Subcutaneous adipose tissue (tissue), 4 donors: ENCODE measurements around the gene SEC23IP. TPM values are rescaled to one million over a fixed set of nuclear protein-coding genes. Genes with fewer than 3 reads are reported as not detected.

ENCODE experiments used
- total RNA-seq, 4 donors: library from RNA; depleted of rRNA; stranded (reverse); fragments of >200 nt; gene quantifications; one replicate each; pipeline ENCODE4 v1.1.0, GENCODE V29; 2016
- TF ChIP-seq, protein P1 (sequence below): fragments of 450-650 bp; IDR thresholded peaks from one replicate; pipeline ENCODE4 v1.5.1; 2016; ENCODE audit warnings: low read depth, mild to moderate bottlenecking, control low read depth, antibody characterized with exemption, moderate library complexity

Gene SEC23IP
- 10 to 100 TPM; 12.8 to 33.9 (median 26.8) TPM for total RNA-seq

GRCh38 chr10:119892188-119893065, at the start of gene SEC23IP:
Gene SEC23IP (plus strand): TSS chr10:119892730. CDS start chr10:119892783, 53 bp downstream.
- TF ChIP-seq, protein P1, sequence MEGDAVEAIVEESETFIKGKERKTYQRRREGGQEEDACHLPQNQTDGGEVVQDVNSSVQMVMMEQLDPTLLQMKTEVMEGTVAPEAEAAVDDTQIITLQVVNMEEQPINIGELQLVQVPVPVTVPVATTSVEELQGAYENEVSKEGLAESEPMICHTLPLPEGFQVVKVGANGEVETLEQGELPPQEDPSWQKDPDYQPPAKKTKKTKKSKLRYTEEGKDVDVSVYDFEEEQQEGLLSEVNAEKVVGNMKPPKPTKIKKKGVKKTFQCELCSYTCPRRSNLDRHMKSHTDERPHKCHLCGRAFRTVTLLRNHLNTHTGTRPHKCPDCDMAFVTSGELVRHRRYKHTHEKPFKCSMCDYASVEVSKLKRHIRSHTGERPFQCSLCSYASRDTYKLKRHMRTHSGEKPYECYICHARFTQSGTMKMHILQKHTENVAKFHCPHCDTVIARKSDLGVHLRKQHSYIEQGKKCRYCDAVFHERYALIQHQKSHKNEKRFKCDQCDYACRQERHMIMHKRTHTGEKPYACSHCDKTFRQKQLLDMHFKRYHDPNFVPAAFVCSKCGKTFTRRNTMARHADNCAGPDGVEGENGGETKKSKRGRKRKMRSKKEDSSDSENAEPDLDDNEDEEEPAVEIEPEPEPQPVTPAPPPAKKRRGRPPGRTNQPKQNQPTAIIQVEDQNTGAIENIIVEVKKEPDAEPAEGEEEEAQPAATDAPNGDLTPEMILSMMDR = no peak

DNA sequence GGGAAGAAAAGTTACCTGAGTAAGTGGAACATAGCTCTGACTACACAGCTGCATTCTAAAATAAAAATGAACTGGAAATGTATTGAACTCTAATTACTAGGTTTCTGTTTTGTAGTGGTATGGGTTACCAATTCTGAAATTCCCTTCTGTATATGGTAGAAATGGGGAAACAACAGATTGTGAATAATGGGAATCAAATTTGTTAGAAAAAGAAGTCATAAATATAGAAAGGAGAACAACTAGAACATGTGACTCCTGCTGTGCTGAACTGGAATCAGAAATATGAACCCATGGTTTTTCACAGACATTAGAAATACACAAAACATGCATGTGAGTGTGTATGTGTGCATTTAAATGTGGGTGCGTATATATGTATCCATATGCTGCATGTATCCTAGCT, 46.9 kb upstream of the SEC23IP start:
- TF ChIP-seq, protein P1 = no peak

DNA sequence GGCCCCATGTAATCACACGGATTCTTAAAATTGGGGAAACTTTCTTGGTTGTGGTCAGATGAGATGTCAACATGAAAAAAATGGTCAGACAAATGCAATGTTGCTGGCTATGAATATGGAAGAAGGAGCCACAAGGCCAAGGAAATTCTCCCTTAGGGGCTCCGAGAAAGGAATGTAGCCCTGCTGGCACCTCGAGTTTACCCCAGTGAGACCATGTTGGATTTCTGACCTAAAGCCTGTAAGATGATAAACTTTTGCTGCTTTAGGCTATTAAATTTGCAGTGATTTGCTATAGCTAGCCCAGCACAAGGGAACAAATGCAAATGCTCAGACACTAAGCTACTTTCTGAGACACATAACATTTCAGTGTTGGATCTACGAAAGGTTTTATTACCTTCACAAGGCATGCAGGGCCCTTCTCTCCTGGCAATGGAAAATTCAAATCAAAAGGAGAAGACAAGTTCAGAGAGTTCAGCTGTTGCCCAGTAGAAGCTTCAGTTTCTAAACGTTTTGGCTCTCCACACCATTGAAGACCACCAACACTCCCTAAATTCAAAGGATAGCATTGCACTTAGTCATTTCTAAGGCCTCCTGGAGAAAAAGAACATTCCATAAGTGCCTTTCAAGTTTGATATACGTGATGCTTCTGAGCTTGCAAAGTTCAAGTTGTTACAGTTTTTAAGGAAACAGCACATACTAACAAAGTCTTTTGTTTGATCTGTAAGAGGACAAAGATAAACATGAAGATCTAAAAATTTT, 43.3 kb upstream of the SEC23IP start:
- TF ChIP-seq, protein P1 = no peak

- TF ChIP-seq, protein P1 = no peak
Observed at GRCh38 chr10:119849944-119850343, 42.6 kb upstream of the SEC23IP start.

DNA sequence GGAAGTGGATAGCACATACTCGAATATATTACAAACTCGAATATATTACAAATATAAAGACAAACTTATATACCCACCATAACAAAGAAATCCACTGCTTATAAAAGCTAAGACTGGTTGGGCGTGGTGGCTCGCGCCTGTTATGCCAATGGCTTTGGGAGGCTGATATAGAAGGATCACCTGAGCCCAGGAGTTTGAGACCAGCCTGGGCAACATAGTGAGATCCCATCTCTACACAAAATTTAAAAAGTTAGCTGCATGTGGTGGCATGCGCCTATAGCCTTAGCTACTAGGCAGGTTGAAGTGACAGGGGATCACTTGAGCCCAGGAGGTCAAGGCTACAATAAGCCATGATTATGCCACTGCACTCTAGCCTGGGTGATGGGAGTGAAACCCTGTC, 40.3 kb upstream of the SEC23IP start:
- TF ChIP-seq, protein P1 = no peak

GRCh38 chr10:119852822-119853221, 39.7 kb upstream of the SEC23IP start:
- TF ChIP-seq, protein P1 = no peak

- TF ChIP-seq, protein P1 = no peak
Observed at GRCh38 chr10:119853574-119853973, 39.0 kb upstream of the SEC23IP start.
